ENCODE data around the gene HMG20B. TPM values are rescaled to one million over a fixed set of nuclear protein-coding genes. Genes with fewer than 3 reads are reported as not detected.

HMG20B gene
- total RNA-seq, 4 donors from 2014 or later, result 31.4 to 61.1 (median 36.6) TPM

DNA sequence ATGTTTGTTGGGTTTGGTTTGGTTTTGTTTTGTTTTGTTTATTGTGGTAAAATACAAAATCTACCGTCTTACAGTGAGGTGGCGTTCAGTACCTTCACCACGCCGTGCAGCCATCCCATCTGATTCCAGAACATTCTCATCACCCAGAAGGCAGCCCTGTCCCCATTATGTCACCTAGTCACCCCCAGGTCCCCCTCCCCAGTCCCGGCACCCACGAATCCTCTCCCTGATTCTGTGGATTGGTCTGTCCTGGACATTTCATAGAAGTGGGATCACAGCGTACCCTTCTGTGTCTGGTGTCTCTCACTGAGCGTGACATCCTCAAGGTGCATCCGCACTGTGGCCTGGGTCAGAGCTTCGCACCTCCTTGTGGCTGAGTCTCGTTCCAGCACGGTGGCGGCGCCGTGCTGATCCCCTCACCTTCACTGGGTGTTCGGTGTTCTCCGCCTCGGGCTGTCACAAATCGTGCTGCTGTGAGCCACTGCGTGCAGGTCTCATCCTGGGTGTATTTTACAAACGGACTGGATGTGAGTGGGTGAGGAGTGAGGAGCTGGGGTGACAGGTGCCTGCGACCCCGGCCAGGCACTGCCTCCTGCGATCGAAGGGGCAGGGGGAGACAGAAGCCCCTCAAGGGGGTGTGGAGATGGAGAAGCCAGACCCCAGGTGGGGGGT, 34.4 kb upstream of the HMG20B start:
- Histone ChIP-seq H3K9me3 (no peaks in the 10 kb centered on the region), H3K27me3 (no peaks in the 10 kb centered on the region), H3K4me1 (no peaks in the 10 kb centered on the region), H3K27ac (no peak overlapping the region), H3K36me3 (peaks cover 0 to 28% of the 10 kb centered on the region in 2 donors), H3K4me3 (no peak overlapping the region)
- no peak for ATAC-seq
- no peak for DNase-seq
- TF ChIP-seq POLR2A (IDR thresholded peaks at IDR 0.05), result no peak
- intact Hi-C loops (cut with DNase I; ENCODE audit: low total_unique reads), result no loop called here
- in situ Hi-C loops (cut with MboI; ENCODE audit: low sequenced_read_pairs in 4 of 4), result no loop called here

DNA sequence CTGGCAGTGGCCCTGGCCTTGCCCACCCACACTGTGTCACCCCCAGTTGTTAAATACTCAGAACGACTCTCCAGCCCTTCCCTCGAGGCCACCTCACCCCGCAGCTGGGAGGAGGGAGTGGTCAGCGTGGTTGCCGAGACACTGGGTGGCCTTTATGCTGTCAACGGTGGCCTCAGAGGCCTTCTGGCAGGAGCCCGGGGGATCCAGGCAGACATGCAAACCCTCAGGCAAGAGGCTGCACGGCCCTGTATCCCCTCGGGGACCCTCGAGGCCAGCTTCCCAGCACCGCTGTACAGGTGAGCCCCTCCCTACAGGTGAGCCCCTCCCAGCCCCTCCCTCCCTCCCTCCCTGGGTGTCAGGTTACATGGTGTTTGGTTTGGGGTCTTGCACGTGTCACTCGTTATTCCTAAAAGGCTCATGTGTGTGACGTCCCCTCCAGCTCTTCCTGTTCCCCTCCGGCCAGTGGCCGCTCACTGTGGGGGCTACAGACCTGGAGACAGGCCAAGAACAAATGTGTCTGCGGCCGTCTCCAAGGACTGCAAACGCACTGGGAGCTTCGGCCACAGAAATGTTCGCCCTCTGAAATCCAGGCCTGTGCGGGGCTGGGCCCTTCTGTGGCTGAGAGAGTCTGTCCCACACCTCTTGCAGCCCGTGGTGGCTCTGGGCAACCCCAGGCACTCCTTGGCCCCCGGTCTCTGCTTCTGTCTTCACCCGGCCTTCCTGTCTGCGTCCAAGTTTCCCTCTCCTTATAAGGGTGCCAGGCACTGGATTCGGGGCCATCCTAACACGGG, 33.6 kb upstream of the HMG20B start, which contains the start of gene TEKTIP1:
TSS of gene TEKTIP1 (plus strand) at position 210 of the 791 bp plus-strand sequence. CDS start at position 214, 4 bp downstream.
- Histone ChIP-seq H3K27ac (no peak within 1 kb of the TSS), H3K36me3 (peaks cover 0 to 22% of the 10 kb centered on the region in 2 donors), H3K9me3 (no peaks in the 10 kb centered on the region), H3K4me3 (no peak within 1 kb of the TSS), H3K4me1 (no peaks in the 10 kb centered on the region), H3K27me3 (no peaks in the 10 kb centered on the region)
- TF ChIP-seq, protein P1, sequence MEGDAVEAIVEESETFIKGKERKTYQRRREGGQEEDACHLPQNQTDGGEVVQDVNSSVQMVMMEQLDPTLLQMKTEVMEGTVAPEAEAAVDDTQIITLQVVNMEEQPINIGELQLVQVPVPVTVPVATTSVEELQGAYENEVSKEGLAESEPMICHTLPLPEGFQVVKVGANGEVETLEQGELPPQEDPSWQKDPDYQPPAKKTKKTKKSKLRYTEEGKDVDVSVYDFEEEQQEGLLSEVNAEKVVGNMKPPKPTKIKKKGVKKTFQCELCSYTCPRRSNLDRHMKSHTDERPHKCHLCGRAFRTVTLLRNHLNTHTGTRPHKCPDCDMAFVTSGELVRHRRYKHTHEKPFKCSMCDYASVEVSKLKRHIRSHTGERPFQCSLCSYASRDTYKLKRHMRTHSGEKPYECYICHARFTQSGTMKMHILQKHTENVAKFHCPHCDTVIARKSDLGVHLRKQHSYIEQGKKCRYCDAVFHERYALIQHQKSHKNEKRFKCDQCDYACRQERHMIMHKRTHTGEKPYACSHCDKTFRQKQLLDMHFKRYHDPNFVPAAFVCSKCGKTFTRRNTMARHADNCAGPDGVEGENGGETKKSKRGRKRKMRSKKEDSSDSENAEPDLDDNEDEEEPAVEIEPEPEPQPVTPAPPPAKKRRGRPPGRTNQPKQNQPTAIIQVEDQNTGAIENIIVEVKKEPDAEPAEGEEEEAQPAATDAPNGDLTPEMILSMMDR (IDR thresholded peaks at IDR 0.05 in 4 of 5, conservative IDR thresholded peaks at IDR 0.05 in 1 of 5), result no peak
- no peak for TF ChIP-seq POLR2A (IDR thresholded peaks at IDR 0.05)
- intact Hi-C loops (cut with DNase I; ENCODE audit: low total_unique reads), result no loop called here
- ATAC-seq (no peak), DNase-seq (no peak)
- in situ Hi-C loops (cut with MboI; ENCODE audit: low sequenced_read_pairs in 4 of 4), result no loop called here

DNA sequence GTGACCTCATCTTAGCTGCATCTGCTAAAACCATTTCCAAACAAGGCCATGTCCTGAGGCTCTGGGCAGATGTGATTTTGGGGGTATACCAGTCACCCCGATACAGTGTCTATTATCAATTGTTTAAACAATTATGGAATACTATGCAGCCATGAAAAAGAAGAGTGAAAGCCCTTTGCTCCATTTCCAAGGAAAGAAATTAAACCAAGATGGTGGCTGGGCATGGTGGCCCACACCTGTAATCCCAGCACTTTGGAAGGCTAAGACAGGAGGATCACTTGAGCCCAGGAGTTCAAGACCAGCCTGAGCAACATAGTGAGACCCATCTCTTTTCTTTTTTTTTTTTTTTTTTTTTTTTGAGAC, 33.0 kb upstream of the HMG20B start:
- H3K4me3 ChIP-seq, result no peak overlapping the region
- intact Hi-C loops (cut with DNase I; ENCODE audit: low total_unique reads) (no loop called here), in situ Hi-C loops (cut with MboI; ENCODE audit: low sequenced_read_pairs in 4 of 4) (no loop called here)
- no peaks in the 10 kb centered on the region for H3K27me3 ChIP-seq
- H3K9me3 ChIP-seq, result no peaks in the 10 kb centered on the region
- H3K4me1 ChIP-seq, result no peaks in the 10 kb centered on the region
- H3K27ac ChIP-seq, result no peak overlapping the region
- no peak for TF ChIP-seq POLR2A (IDR thresholded peaks at IDR 0.05)
- TF ChIP-seq, protein P1 (IDR thresholded peaks at IDR 0.05 in 4 of 5, conservative IDR thresholded peaks at IDR 0.05 in 1 of 5), result no peak
- ATAC-seq (no peak), DNase-seq (no peak)
- H3K36me3 ChIP-seq, result peaks cover 0 to 17% of the 10 kb centered on the region in 2 donors

DNA sequence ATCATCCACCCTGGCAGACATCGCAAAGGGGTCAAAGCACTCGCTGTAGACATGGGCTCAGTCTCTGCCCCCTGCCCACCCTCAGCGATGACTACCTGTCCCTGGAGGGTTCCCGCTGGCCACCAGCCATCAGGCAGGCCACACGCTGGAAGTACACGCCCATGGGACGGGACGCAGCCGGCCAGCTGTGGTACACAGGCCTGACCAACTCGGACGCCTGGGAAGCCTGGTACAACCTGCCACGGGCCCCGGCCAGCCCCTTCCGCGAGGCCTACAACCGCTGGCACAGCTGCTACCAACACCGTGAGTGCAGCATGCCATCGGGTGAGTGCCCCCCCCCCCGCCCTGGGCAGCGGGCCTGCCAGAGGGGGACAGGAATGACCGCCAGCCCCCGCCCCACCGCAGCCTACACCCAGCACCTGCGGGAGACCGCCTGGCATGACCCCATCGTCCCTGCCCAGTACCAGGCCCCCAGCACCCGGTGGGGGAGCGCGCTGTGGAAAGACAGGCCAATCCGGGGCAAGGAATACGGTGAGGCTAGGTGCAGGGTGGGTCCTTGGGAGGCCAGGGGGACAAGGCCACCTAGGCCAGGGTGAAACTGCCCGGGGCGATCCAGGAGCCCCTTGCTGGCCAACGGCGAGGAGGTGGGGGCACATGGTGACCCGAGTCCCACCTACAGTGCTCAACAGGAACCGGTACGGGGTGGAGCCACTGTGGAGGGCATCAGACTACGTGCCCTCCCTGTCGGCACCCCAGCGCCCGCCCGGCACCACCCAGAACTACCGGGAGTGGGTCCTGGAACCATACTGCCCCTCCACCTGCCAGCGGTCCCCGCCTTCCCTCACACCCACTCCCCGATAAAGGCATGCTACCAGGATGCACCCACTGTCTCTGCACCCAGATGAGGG, 29.3 kb upstream of the HMG20B start:
- ATAC-seq (no peak), DNase-seq (no peak)
- no peak overlapping the region for H3K27ac ChIP-seq
- TF ChIP-seq, protein P1 (IDR thresholded peaks at IDR 0.05 in 4 of 5, conservative IDR thresholded peaks at IDR 0.05 in 1 of 5), result no peak
- no peak for TF ChIP-seq POLR2A (IDR thresholded peaks at IDR 0.05)
- H3K4me1 ChIP-seq, result no peaks in the 10 kb centered on the region
- intact Hi-C loops (cut with DNase I; ENCODE audit: low total_unique reads) (loop anchor here (2.0 kb wide), 1 partner anchor 75 kb away; no protein-coding TSS in a partner anchor), in situ Hi-C loops (cut with MboI; ENCODE audit: low sequenced_read_pairs in 4 of 4) (no loop called here)
- no peaks in the 10 kb centered on the region for H3K27me3 ChIP-seq
- no peaks in the 10 kb centered on the region for H3K36me3 ChIP-seq
- H3K4me3 ChIP-seq, result no peak overlapping the region
- no peaks in the 10 kb centered on the region for H3K9me3 ChIP-seq
